Stimulated activated CD8-positive, alpha-beta memory T cell treated with anti-CD3 and anti-CD28 coated beads, Interleukin-4, amount 100 ng/mL, for 24 hours (primary cell): ENCODE measurements around the gene LZTS3.
"Not testable (repeated sequence)": the region's sequence is repeated elsewhere in the genome, so short reads cannot be mapped to it uniquely, and the experiment has no call there.

Source experiments
- DNase-seq: peaks from one replicate; pipeline ENCODE4 v3.0.0-alpha.2; 2020; ENCODE audit warnings: low read depth

Gene LZTS3

GRCh38 chr20:3192226-3193015 lies 19.1 kb upstream of the LZTS3 start:
- DNase-seq = no peak

GRCh38 chr20:3190681-3191111 lies 17.3 kb upstream of the LZTS3 start:
- no peak for DNase-seq

GRCh38 chr20:3189561-3190131 lies 16.3 kb upstream of the LZTS3 start:
- no peak for DNase-seq

- DNase-seq = no peak
Measured at GRCh38 chr20:3188823-3189413, 15.6 kb upstream of the LZTS3 start.

GRCh38 chr20:3187861-3188260 lies 14.5 kb upstream of the LZTS3 start:
- DNase-seq = not testable (repeated sequence)

GRCh38 chr20:3183896-3184612 lies 10.7 kb upstream of the LZTS3 start:
- DNase-seq = no peak

- DNase-seq = not testable (repeated sequence)
Measured at GRCh38 chr20:3182429-3182828, 9.1 kb upstream of the LZTS3 start.

GRCh38 chr20:3181270-3181669 lies 7.9 kb upstream of the LZTS3 start:
- no peak for DNase-seq

GRCh38 chr20:3180319-3180718 lies 7.0 kb upstream of the LZTS3 start:
- no peak for DNase-seq

GRCh38 chr20:3177746-3178485 lies 4.6 kb upstream of the LZTS3 start:
- DNase-seq = no peak

GRCh38 chr20:3175270-3175669 lies 1.9 kb upstream of the LZTS3 start:
- no peak for DNase-seq

- DNase-seq = no peak
Measured at GRCh38 chr20:3174442-3175261, 1.3 kb upstream of the LZTS3 start.

GRCh38 chr20:3173610-3174441 lies 477 bp upstream of the LZTS3 start:
- DNase-seq = peak; percentile 89

GRCh38 chr20:3172126-3172932 lies 1.0 kb downstream of the LZTS3 start:
- no peak for DNase-seq

- no peak for DNase-seq
Measured at GRCh38 chr20:3171391-3172125, 1.8 kb downstream of the LZTS3 start.

- no peak for DNase-seq
Measured at GRCh38 chr20:3168829-3169590, 4.3 kb downstream of the LZTS3 start.

GRCh38 chr20:3168079-3168828 lies 5.1 kb downstream of the LZTS3 start:
- DNase-seq = no peak
